ENCODE measurements around the gene SMDT1. TPM values are rescaled to one million over a fixed set of nuclear protein-coding genes. Genes with fewer than 3 reads are reported as not detected.

SMDT1 gene
- total and polyA plus RNA-seq, 8 donors = 2.9 to 232 (median 18.3) TPM

DNA sequence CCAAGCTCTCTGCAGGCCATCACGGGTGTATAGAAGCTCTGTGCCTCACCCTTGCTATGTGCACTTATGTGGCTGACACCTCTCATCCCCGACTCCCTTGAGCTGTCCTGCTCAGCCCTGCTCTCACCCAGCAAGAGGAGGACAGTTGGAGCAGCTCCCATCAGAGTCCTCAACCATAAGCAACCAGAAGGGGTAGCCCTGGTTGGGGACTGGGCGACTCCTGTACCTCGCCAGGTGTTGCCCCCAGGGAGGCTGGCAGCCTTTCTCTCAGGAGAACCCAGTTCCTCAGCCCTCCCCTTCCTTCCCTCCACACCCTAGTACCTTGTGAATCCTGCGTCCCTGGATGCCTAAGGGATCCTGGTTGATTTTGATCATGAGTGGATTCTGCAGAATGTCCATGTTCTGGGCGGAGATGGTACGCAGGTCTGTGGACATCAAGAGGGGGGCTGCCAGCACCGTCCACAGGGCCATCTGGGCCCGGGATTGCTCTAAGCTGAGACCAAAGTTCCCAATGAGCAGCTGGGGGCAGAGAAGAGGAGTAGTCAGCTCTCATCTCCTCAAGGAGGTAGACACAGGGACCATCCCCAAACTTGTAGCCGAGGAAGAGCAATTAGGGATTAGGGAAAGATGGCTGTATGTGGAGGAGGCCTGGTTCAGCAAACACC is 16.9 kb upstream of the SMDT1 start:
- H3K27ac ChIP-seq = no peak overlapping the region
- no peaks in the 10 kb centered on the region for H3K4me1 ChIP-seq
- H3K4me3 ChIP-seq = no peak overlapping the region
- TF ChIP-seq EP300 (IDR thresholded peaks at IDR 0.05) (no peak), POLR2AphosphoS5 (IDR thresholded peaks at IDR 0.05) (no peak), POLR2A (IDR thresholded peaks at IDR 0.05) (no peak)
- TF ChIP-seq, protein P1, sequence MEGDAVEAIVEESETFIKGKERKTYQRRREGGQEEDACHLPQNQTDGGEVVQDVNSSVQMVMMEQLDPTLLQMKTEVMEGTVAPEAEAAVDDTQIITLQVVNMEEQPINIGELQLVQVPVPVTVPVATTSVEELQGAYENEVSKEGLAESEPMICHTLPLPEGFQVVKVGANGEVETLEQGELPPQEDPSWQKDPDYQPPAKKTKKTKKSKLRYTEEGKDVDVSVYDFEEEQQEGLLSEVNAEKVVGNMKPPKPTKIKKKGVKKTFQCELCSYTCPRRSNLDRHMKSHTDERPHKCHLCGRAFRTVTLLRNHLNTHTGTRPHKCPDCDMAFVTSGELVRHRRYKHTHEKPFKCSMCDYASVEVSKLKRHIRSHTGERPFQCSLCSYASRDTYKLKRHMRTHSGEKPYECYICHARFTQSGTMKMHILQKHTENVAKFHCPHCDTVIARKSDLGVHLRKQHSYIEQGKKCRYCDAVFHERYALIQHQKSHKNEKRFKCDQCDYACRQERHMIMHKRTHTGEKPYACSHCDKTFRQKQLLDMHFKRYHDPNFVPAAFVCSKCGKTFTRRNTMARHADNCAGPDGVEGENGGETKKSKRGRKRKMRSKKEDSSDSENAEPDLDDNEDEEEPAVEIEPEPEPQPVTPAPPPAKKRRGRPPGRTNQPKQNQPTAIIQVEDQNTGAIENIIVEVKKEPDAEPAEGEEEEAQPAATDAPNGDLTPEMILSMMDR (IDR thresholded peaks at IDR 0.05) = no peak
- intact Hi-C loops (cut with DNase I; ENCODE audit: low total_unique reads) = no loop called here
- 89 to 95% (median 89%) methylated on average over 10 of the region's 10 CpGs for WGBS, 5 donors
- no peaks in the 10 kb centered on the region for H3K9me3 ChIP-seq
- H3K36me3 ChIP-seq = peaks cover 38 to 96% (median 90%) of the 10 kb centered on the region in 4 donors
- H3K27me3 ChIP-seq = no peaks in the 10 kb centered on the region
- no peak for DNase-seq

DNA sequence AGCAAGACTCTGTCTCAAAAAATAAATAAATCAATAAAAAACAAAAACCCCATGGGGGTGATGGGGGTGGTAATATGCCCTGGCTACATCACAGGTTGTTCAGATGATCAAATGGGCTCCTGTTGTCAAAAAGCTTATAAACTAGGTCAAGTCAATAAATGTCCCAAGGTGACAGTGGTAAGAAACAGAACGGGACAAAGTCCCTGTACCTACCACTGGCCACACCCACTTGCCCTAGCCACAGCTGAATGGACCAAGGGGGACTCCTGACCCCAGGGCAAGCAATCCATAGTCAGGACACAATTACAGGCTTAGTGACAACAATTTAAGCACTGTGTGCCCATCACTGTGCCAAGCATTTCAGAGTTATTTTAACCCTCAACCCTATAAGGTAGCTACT is 14.9 kb upstream of the SMDT1 start:
- peaks cover 2 to 18% (median 6%) of the 10 kb centered on the region in 4 donors for H3K4me1 ChIP-seq
- H3K36me3 ChIP-seq = peaks cover 42 to 90% (median 82%) of the 10 kb centered on the region in 4 donors
- no peak overlapping the region for H3K27ac ChIP-seq
- 65 to 88% (median 70%) methylated on average over 1 of the region's 1 CpG for WGBS, 5 donors
- DNase-seq = no peak
- intact Hi-C loops (cut with DNase I; ENCODE audit: low total_unique reads) = no loop called here
- no peak for TF ChIP-seq EP300 (IDR thresholded peaks at IDR 0.05)
- TF ChIP-seq POLR2A (IDR thresholded peaks at IDR 0.05) = no peak
- no peak for TF ChIP-seq POLR2AphosphoS5 (IDR thresholded peaks at IDR 0.05)
- TF ChIP-seq, protein P1 (IDR thresholded peaks at IDR 0.05) = no peak
- no peaks in the 10 kb centered on the region for H3K27me3 ChIP-seq
- H3K4me3 ChIP-seq = no peak overlapping the region
- H3K9me3 ChIP-seq = no peaks in the 10 kb centered on the region

DNA sequence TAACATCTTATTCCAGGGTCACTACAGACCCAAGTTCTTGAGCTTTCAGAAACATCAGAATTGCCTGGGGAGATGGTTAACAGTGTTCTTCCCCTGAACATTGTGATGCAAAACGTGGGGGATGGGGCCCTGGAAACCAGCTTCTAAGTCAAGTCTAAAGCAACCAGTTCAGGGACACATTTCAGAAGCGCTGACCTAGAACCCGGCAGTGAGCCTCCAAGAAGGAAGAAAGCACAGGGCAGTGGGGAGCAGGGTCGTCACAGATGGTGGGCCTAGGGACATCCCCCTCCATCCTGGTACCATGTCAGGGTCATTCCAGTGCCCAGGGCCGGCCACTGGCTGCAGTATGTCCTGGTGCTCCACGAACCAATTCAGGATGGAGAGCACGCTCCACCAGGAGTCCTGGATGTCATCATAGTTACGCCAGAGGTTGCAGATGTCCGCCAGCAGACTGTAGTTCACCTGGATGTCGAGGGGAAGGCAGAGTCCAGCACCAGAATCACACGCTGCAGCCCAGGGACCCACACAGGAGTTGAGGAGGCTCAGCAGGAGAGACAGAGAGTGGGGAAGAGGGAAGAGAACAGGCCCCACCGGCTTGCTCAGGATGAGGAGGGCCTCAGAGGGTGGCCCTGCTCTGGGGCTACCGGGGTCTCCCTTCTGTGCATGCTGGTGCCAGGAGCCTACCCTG is 13.9 kb upstream of the SMDT1 start:
- Histone ChIP-seq H3K27me3 (no peaks in the 10 kb centered on the region), H3K4me3 (no peak overlapping the region), H3K36me3 (peaks cover 33 to 80% (median 73%) of the 10 kb centered on the region in 4 donors), H3K27ac (no peak overlapping the region), H3K4me1 (peaks cover 8 to 26% (median 13%) of the 10 kb centered on the region in 4 donors), H3K9me3 (no peaks in the 10 kb centered on the region)
- 85 to 91% (median 88%) methylated on average over 6 to 13 of the region's 13 CpGs for WGBS, 5 donors
- TF ChIP-seq, protein P1 (IDR thresholded peaks at IDR 0.05) = no peak
- no peak for TF ChIP-seq EP300 (IDR thresholded peaks at IDR 0.05)
- no peak for TF ChIP-seq POLR2AphosphoS5 (IDR thresholded peaks at IDR 0.05)
- TF ChIP-seq POLR2A (IDR thresholded peaks at IDR 0.05) = no peak
- no peak for DNase-seq
- intact Hi-C loops (cut with DNase I; ENCODE audit: low total_unique reads) = no loop called here

DNA sequence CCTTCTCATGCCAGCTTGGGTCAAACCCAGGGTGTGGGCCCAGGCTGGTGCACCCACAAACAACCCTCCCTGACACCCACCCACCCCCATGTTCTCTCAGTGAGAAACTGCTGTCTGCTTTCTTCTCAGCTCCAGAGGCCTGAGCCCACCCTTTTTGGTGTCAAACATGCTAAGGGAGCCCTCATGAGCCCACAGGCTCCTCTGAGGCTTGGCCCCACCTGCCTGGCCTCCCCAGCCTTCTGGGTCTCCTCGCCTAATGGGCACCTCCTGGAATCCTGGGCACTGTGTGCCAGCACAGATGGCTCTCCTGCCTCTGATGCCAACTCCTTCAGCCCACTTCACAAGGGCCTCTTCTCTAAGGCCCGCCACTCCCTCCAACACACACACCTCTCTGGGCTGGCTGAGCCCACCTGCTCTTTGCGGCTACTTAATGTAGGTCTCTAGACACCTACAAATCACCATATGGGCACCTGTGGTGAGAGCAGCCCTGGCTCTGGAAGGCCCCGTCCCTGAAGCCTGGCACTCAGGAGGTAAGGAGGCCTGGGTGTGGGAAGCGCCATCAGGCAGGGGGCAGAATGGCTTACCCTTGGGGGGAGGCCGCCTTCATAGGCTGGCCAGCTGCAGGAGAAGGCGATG is 13.3 kb upstream of the SMDT1 start:
- Histone ChIP-seq H3K4me3 (no peak overlapping the region), H3K27me3 (no peaks in the 10 kb centered on the region), H3K27ac (no peak overlapping the region), H3K9me3 (no peaks in the 10 kb centered on the region), H3K36me3 (peaks cover 32 to 74% (median 66%) of the 10 kb centered on the region in 4 donors), H3K4me1 (peaks cover 11 to 28% (median 17%) of the 10 kb centered on the region in 4 donors)
- WGBS, 5 donors = 97 to 100% (median 98%) methylated on average over 6 to 7 of the region's 7 CpGs
- no peak for TF ChIP-seq POLR2AphosphoS5 (IDR thresholded peaks at IDR 0.05)
- no peak for TF ChIP-seq POLR2A (IDR thresholded peaks at IDR 0.05)
- no peak for TF ChIP-seq EP300 (IDR thresholded peaks at IDR 0.05)
- TF ChIP-seq, protein P1 (IDR thresholded peaks at IDR 0.05) = no peak
- intact Hi-C loops (cut with DNase I; ENCODE audit: low total_unique reads) = no loop called here
- DNase-seq = no peak
